Measurements from ENCODE around the gene CNTN5.
"Not testable (repeated sequence)": the region's sequence is repeated elsewhere in the genome, so short reads cannot be mapped to it uniquely, and the experiment has no call there.

The CNTN5 gene

DNA sequence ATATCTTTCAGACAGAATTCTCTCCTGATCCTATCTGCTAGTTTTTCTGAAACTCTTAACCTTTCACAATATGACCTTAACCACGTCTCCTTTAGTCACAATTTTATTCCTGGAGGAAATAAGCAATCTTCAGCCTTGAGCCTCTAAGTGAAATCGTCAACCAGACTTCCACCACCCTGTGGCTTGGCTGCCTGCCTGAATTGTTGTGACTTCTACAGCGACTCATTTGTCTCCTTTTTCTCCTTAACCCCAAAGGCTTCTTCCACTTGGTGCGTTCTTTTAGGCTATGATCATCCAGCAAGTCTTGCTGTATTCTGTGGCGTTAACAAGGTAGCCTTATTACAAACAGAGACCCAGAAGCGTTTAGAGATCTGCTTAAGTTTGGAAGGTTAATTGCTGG lies 1131.2 kb downstream of the CNTN5 start:
- DNase-seq: no peak

DNA sequence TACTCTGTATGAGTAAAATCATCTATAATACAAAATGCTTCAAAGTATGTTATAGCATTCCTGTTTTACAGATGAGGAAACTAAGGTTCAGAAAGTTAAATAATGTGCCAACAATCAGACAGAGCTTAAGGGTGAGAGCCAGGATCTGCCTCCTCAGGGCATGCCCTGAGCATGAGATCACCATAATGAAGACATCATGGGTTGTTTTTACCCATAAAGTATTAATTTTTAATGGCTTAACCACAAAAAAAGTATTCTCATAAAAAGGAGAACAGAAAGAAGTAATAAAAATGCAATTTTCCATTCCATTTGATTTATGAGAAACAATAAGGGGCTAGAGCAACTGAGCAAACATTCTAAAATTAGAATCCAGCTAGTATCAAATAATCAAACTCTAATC lies 1132.0 kb downstream of the CNTN5 start:
- DNase-seq: no peak

DNA sequence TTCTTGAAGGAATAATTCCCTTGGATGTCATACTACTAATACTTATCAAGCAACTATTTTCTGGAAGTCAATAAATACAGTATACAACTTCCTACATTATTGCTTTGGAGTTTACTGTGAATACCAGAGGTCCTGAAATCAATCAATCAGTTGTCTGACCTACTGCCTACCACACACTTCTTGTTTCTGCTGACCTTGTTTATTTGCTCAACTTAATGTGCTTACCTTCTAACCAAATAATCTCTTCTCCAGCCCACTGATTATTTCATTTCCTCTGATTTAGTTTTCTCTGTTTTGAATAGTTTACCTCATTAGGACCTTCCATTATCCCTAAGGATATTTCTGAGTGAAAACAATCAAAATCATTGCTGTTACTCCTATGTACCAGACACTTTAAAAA lies 1142.7 kb downstream of the CNTN5 start:
- no peak for DNase-seq

DNA sequence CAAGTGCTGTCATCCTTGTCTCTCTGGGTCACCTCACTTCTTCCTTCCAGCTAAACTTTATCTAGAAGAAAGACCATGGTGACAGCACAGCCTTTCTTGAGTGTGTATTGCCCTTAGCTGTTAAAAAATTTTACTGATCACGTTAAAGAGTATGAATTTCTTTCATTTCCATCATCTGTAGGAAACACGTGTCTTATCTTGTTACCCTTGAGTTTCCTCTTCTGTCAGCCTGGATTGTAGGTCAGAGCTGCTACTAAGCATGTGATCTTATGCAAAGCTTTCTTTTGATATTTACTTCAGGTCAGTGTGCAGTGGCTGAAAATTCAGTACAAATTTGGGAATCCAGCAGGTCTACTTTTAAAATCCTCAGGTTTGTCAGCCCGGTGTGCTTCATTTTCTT lies 1154.1 kb downstream of the CNTN5 start:
- DNase-seq: no peak

DNA sequence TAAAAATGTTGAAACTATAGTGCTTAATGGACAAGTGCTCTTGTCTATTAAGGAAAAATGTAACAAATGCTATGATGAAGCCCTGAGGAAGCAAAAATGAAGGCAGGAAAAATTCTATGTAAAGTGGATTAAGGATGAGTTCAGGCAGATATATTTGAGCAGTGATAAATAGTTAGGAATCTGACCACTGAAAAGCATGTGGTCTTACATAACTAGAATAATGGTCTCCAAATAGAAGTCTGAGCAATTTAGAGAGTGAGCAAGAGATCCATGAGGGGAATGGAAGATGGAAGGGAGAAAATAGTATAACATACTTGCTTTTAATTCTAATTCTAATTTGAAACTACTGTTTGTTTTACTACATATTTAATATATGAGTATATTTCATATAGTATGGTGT lies 1155.7 kb downstream of the CNTN5 start:
- DNase-seq: no peak

DNA sequence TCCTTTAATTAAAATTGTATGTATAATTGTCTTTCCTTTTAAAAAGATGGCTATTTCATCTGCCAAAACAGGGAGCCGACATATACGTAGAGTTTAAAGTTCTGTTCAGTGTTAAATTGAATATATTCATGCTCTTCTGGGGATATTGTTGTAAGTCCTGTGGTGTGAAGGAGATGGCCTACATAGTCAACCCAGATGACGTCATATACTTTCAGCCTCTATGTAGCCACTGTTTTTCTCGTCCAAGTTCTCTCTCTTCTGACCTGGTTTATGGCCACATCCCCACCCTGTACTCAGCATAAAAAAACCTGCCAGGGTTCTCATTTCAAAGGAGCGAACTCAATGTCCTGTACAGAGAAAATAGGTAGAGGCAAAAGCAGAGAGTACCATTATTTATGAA lies 1156.9 kb downstream of the CNTN5 start:
- no peak for DNase-seq

DNA sequence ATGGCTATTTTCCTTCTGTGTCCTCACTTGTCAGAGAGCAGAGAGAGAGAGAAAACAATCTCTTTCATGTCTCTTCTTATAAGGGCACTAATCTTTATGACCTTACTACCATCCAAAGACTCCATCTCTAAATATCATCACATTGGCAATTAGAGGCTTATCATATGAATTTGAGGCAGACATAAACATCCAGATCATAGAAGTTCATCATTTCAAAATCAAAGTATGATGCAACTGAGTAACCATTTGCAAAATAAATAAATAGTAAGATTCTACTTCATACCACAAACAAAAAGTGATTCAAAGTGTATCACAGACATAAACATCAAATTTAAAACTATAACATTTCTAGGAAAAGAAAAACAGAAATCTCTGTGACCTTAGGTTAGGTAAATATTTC lies 1161.6 kb downstream of the CNTN5 start:
- DNase-seq: no peak

DNA sequence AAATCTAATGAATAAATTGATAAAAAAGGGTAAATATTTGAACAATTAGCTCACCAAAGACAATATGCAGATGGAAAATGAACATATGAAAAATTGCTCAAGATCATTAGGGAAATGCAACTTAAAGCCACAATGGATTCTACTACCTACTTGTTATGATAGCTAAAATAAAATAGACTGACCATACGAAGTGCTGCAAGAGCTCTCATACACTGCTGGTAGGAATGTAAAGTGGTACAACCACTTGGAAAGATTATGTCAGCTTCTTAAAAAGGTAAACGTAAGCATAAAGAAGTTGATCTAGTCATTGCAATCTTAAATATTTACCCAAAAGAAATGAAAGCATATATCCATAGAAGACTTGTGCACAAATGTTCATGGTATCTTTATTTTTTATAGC lies 1162.2 kb downstream of the CNTN5 start:
- no peak for DNase-seq

DNA sequence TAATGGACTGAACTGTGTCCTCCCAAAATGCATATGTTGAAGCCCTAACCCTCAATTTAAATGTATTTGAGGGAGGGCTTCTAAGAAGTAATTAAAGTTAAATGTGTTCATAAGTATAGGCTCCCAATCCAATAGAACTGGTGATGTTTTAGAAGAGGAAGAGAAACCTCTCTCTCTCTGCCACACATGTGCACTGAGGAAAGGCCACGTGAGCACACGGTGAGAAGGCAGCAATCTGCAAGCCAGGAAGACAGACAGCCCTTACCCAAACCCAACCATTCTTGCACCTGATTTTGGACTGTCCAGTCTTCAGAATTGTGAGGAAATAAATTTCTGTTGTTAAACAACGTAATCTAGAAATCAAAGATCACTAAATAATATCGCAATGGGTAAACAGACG lies 1164.8 kb downstream of the CNTN5 start:
- no peak for DNase-seq

DNA sequence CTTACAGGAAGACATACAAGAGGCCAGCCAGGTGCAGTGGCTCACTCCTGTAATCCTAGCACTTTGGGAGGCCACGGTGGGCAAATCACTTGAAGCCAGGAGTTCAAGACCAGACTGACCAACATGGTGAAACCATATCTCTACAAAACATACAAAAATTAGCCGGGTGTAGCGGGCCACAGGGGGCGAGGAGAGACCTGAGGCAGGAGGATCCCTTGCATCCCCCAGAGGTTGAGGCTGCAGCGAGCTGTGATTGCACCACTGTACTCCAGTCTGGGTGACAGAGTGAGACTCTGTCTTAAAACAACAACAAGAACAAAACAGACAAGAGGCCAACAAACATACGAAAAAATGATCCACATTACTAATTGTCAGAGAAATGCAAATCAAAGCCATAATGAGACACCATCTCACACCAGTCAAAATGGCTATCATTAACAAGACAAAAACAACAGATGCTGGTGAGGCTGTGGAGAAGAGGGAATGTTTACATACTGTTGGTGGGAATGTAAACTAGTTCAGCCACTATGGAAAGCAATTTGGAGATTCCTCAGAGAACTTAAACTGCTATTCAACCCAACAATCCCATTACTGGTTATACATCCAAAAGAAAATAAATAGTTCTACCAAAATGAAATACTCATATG lies 1167.5 kb downstream of the CNTN5 start:
- DNase-seq: no peak

DNA sequence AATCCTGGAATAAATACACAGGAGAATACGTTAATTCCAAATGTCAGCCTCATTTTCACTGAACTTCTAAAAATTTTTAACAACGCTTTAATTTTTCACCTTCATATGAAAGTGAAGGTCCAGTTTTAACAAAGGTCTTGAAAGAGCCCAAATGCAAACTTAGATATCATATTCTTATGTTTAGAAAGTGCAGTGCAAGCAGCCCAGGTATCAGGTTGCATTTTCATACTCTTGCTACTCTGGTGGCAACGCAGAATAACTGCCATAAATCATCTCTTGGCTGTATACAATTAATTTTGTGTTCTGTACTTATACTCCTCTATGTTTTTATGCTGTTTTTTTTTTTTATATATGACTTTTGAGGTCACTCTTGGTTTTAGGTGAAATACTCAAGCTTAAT lies 1169.6 kb downstream of the CNTN5 start:
- no peak for DNase-seq

DNA sequence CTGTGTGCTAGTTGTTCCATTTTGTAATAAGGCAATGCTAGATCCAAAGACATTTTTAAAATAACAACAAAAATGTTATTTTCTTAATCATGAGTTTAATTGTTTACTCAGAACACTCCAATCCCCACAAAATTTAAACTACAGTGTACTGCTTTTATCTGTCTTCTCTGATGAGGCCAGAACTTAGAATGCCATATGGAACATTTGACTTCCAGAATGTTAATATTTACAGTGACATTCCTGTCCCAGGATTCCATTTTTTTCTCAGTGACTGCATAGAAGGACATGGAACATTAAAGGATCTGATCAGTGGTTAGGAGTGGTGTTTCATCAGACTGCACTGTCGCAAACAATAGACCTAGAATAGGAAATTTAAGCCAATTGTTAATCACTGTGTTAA lies 1171.4 kb downstream of the CNTN5 start:
- DNase-seq: no peak

DNA sequence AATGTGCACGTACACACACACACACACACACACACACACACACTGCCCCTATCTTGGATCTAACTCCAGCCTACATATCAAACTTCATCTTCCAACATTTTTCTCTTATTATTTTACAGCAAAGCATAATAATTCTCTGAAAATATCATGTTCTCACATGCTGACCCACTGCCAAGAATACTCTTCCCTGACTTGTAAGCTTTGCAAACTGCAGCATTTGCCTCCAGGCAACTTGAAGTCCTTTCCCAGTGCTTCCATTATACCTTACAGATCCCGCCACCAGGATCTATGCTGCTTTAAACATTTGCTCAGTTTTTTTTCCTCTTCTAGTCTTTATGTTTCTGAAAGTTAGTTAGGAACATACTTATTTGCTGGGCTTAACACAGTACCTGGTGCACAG lies 1183.0 kb downstream of the CNTN5 start:
- DNase-seq: no peak

DNA sequence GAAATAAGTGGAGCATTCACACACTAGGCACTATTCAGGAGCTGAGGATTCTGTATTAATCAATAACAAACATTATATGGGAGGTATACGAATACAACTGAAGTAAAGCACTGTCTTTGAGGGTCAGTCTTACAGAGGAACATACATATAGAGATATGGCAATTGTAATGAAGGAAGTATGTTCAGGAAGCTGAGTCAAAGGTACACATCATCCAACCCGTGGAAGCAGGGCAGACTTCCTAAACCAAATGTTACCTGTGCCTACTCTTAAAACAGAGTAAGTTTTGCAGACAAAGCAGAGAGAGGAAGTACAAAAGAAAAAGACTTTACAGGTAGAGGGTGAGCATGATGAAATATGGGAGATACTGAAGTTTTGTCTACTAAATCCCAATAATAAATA lies 1185.2 kb downstream of the CNTN5 start:
- no peak for DNase-seq

DNA sequence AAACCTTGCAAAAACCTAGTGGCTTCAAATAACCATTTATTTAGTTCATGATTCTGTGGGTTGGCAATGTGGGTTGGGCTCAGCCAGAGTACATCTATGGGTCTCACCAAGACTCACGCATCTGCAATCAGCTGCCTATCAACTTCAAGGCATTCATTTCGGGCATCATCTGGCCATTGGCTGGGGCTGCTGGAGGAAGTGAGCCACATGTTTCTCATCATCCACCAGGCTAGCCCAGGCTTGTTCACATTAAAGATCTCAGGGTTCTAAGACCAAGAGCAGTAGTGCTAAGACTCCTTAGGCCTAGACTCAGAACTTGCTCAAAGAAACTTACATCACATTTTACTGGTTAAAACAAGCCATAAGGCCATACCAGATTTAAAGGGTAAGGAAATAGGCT lies 1187.5 kb downstream of the CNTN5 start:
- DNase-seq: no peak

DNA sequence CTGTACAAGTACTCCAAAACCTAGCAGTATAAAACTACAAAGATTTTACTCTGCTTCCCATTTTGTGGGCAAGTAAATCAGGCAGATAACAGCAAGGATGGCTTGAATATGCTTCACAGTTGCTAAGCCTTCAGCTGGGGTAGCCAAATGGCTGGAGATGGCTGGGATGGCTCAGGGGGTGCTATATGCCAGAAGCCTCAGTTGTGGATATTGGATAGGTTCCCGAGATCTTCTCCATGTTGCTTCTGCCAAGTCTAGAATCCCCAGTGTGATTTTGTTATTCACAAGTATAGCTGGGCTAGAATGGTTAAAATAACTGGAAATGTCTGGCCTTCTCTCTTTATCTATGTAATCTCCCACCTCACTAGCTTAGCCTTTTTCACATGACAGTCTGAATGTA lies 1194.0 kb downstream of the CNTN5 start:
- no peak for DNase-seq

DNA sequence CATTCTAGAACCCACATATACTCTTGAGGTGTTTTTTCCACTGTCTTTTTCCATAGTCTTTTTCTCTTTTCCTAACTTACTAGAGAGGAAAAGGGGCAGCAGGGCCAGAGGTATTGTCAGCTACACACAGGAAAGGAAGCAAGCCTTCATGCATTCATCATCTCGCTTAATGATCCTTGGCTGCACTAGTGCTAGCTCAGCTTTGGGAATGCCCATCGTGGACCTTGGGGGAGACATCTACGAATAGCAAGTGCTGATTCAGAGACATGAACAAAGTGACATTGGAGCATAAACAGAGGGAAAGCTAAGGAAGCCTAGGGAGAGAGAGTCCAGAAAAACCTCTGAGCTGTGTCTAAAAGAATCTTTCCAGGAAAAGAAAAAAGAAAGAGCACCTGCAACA lies 1200.1 kb downstream of the CNTN5 start:
- no peak for DNase-seq

DNA sequence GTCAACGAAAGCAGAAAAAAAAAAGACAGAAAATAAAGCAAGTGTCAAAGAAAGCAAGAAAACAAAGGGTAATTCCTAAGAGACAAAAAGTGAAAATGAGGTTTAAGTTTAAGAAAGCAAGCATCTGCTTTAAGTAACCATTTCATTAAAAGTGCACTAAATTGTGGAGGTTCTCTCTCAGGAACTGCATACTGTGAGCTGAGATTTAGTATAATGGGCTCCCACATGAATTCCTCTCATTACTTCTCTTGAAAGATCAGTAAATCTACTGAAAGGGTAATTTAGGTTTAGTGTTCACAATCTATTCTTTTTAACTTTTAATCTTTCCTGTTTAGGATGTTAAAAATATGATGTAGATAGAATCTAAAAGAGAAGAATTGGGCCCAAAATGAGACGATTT lies 1201.0 kb downstream of the CNTN5 start:
- no peak for DNase-seq

DNA sequence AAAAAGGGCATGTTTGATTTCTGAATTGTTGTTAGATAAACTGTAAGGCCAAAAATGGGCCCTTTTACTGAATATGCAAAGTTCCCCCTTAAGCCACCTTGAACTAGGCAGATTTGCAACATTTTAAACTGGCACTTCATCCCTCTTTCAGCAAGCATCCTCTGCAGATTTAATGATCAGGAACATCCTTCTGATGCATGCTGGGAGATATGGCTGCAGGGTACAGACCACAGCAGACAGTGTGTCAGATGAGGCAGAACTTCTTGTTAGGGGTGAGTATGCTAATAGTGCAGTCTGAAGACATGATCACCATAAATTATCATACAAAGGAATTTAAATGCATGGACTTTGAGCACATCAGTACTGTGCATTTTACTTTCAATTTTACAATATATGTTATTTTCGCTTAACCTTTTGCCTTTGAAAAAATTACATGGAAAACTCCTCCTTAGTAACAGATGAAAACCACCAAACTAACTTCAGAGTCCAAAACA lies 1203.8 kb downstream of the CNTN5 start:
- no peak for DNase-seq

DNA sequence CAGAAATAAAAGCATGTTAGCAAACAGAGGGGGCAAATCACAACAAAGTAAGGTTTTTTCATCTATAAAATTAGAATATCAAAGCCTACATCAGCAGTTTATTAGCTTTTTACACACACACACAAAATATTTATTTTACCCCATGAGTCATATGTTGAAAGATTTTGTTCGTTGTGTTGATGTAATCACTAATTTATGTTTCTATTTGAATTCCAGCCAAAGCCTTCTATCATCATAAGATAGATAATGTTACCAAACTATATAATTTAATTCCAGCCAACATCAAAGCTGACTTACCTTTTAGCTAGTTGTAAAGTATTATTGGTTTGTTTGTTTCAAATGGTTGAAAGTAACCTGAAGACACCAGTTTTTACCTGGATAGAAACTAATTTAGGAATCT lies 1208.3 kb downstream of the CNTN5 start:
- no peak for DNase-seq

DNA sequence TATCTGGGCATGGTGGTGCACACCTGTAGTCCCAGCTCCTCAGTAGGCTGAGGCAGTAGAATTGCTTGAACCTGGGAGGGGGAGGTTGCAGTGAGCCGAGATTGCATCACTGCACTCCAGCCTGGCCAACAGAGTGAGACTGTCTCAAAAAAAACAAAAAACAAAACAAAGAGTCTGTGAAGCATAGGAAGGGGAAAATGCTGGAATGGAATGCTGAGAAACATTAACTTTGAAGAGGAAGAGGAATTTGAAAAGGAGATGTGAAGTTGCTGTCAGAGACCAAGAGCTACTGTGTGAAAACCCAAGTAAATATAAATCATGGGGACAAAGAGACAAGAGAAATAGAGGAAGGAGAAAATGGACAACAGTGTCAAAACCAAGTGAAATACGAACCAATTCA lies 1211.3 kb downstream of the CNTN5 start:
- DNase-seq: no peak

DNA sequence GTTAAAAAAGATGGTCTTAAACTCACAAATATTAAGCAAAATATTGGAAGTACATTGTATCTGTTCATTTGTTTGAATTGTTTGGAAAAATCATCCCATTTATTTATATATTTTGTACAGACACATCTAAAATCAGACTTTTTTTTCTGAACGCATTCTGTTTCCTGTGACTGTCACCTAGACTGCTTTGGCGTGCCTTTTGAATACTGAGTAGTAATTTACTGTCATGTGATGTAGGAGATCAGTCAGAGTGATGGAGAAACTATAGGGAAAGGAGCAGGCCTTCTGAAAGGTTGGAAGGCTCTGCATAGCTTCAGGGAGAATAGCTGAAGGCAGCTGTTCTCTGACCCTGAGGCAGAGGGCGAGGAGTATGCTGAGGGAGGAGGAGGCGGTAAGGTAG lies 1214.3 kb downstream of the CNTN5 start:
- DNase-seq: no peak

DNA sequence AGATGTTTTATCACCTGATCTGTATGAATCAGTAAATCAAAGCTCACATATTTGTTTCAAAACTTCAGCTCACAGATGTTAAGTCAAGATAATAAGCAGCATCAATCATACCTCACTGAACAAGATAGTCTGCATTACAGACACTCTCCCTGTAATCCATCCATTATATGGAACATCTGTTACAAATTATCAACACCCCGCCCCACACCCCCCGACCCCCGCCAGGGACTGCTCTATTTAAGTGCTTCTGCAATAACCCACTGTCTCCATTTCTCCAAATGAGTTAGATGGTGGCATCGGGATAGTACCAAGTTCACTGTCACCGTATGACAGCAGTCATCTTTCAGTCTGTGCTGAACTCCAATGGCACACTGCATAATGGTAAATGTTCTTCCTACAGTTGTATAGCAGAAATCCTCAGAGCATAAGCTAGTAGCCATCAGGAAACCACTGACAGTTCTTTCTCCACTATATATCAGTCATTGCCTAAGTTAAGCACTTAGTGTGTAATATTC lies 1219.3 kb downstream of the CNTN5 start:
- no peak for DNase-seq

DNA sequence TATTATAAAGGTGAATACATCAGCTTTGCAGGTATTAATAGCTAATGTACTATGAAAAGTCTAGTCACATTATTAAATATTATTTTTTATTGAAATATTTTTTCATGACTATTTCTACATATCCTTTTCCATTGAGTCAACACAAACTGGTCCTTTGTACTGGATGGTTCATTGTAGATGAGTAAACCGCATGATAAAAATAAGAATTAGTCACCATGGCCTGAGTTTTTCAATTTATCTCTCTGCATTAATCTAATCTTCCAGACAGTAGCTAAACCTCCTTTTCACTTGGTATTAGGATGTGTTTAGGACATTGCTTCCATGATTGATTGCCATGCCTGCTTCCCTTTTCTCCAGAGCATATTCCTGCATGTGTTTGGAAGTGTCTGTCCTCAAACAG lies 1227.0 kb downstream of the CNTN5 start:
- no peak for DNase-seq

DNA sequence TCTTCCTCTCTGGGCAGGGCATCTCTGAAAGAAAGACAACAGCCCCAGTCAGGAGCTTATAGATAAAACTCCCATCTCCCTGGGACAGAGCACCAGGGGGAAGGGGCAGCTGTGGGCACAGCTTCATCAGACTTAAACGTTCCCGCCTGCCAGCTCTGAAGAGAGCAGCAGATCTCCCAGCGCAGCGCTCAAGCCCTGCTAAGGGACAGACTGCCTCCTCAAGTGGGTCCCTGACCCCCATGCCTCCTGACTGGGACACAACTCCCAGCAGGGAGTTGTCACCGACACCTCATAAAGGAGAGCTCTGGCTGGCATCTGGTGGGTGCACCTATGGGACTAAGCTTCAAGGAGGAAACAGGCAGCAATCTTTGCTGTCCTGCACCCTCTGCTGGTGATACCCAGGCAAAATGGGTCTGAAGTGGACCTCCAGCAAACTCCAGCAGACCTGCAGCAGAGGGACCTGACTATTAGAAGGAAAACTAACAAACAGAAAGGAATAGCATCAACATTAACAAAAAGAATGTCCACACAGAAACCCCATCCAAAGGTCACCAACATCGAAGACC lies 1236.6 kb downstream of the CNTN5 start:
- not testable (repeated sequence) for DNase-seq
